ENCODE measurements around the gene SAFB.

GRCh38 chr19:5664515-5664914 is 41.6 kb downstream of the SAFB start:
- TF ChIP-seq EZH2 (IDR thresholded peaks at IDR 0.05; ENCODE audit: insufficient read depth, poor library complexity, severe bottlenecking) (no peak), EZH2phosphoT487 (IDR thresholded peaks at IDR 0.05; ENCODE audit: insufficient read depth, low read depth) (no peak)
